DMS 273 (cell line): ENCODE results near the gene ARRDC2.
A peak's percentile ranks its signal among the peaks of the same experiment; 100 is the strongest.
"Not testable (repeated sequence)": the region's sequence is repeated elsewhere in the genome, so short reads cannot be mapped to it uniquely, and the experiment has no call there.

Source experiments
- DNase-seq: peaks from one replicate; lab custom pipeline; 2025; ENCODE audit not compliant: unreplicated experiment; lab: John Stamatoyannopoulos, UW

ARRDC2 gene

DNA sequence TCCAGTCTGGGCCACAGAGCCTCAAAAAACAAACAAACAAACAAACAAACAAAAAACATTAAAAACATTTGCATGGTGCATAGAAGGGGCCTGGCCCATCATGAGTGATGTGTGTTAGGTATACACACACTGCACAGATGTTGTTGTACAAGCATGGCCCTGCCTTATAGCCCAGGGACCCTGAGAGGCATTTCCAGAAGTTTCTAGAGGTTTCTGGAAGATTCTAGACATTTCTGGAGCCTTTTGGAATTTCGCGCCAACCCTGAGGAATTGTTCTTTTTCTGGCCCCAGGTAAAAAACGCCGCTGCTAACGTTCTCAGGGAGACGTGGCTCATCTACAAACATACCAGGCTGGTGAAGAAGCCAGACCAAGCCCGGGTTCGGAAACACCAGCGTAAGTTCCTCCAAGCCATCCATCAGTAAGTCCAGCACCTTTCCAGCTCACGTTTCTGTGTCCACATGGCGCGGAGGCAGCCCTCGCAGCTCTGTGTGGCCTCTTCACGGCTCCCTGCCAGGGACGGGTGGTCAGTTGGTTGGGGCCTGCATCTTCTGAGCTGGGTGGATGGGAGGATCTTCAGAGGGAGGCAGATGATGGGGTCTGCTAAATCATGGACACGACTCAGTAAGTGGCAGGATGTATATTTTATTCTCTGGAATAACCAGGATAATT lies 18.4 kb upstream of the ARRDC2 start:
- DNase-seq, result no peak

DNA sequence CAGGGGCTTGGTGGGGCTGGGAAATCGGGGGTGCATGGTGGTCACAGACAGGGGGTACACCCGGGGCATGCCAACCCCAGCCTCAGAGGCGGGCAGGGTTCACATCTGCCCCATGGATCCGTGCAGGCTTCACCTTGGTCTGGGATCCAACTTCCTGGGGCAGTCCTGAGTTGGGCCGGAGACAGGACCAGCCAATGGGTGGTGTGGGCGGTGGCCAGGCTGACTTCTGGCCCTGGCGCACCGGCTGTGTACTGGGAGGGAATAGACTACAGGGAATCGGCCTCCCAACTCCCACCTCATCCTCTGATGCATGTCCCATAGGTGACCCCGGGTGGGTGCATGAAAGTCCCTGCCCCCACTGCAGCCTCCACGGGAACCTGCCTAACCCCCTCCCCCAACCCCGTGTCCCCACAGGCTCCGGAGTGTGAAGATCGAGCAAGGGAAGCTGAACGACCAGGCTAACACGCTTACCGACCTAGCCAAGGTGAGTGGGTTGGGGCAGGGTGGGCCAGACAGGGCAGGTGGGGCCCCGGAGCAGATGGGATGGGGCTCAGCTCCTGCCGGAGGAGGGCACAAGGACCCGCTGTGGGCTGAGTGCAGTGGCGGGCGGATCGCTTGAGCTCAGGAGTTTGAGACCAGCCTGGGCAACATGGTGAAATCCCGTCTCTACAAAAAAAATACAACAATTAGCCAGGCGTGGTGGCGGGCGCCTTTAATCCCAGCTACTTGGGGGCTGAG lies 14.7 kb upstream of the ARRDC2 start:
- DNase-seq, result no peak

GRCh38 chr19:17996826-17997316 lies 11.1 kb upstream of the ARRDC2 start:
- DNase-seq, result peak; percentile 89

DNA sequence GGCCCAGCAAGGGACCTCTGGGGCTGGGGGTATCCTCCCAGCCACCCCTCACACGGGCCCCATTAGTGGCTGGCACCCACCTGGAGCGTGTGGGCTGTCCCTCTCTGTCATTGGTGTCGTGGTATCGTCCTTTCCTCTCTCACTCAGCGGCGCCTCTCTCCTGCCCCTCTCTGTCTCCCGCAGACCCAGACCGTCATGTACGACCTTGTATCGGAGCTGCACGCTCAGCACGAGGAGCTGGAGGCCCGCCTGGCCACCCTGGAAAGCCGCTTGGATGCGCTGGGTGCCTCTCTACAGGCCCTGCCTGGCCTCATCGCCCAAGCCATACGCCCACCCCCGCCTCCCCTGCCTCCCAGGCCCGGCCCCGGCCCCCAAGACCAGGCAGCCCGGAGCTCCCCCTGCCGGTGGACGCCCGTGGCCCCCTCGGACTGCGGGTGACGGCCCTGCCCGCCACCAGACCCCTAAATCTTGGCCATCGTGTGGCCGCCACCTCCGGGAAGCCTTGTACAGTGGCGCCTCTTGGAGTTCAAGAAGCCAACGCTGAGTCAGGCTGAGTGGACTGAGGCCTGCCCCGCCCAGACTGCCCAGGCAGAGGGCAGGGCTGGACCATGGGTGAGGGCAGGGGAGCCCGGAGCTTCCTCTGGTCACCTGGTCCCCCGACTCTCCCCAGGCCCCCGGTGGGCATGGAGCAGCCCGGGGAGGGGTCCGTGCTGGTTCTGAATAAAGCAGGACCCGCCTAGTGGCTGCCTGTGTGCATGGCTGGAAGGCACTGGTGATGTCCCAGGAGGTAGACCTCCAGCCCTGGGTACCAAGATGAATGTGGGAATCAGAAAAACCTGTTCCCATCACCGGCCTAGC lies 9.8 kb upstream of the ARRDC2 start:
- DNase-seq, result peak; percentile 46

- no peak for DNase-seq
These were observed 9.2 kb upstream of the ARRDC2 start for GRCh38 chr19:17998827-17999150.

GRCh38 chr19:17999684-18000479 lies 8.1 kb upstream of the ARRDC2 start:
- no peak for DNase-seq

- peak; percentile 74 for DNase-seq
These were observed 7.5 kb upstream of the ARRDC2 start for GRCh38 chr19:18000480-18000914.

DNA sequence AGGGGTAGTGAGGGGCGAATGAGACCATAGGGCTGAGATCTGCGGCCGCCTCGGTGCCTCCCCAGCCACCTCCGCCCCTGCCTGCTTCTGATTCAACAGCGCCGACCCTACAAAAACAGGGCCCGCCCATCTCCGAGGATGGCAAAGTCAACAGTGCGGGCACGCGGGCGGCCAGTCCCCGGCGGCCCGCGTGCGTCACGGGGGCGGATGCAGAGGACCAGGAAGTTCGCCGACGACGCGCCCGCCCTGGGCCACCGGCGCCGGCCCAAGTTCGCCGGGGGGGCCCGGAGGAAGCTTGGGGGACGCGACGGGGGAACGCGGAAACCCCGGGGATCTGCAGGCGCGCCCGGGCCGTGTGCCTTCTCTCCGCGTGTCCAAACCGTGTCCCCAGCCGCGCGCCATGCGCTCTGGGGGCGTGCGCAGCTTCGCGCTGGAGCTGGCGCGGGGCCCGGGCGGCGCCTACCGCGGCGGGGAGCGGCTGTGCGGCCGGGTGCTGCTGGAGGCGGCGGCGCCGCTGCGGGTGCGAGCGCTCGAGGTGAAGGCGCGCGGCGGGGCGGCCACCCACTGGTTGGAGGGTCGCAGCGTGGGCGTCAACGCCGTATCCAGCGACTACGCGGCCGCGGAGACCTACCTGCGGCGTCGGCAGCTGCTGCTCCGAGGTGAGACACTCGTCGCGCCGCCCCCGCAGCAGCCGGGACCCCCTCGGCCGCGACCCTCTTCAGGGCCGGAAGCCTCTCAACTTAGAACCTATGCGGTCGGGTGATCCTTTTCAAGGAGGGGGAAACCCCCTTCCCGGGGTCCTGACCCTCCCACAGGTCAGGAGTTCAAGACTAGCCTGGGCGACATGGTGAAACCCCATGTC lies 6.8 kb upstream of the ARRDC2 start:
- DNase-seq, result peak; percentile 94

- DNase-seq, result peak; percentile 69
These were observed 6.1 kb upstream of the ARRDC2 start for GRCh38 chr19:18001777-18002345.

- no peak for DNase-seq
These were observed 5.6 kb upstream of the ARRDC2 start for GRCh38 chr19:18002347-18002850.

DNA sequence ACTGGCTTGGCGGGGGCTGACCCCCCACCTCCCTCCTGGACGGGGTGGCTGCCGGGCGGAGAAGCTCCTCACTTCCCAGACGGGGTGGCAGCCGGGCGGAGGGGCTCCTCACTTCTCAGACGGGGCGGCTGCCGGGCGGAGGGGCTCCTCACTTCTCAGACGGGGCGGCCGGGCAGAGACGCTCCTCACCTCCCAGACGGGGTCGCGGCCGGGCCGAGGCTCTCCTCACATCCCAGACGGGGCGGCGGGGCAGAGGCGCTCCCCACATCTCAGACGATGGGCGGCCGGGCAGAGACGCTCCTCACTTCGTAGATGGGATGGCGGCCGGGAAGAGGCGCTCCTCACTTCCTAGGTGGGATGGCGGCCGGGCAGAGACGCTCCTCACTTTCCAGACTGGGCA lies 2.2 kb upstream of the ARRDC2 start:
- not testable (repeated sequence) for DNase-seq

DNA sequence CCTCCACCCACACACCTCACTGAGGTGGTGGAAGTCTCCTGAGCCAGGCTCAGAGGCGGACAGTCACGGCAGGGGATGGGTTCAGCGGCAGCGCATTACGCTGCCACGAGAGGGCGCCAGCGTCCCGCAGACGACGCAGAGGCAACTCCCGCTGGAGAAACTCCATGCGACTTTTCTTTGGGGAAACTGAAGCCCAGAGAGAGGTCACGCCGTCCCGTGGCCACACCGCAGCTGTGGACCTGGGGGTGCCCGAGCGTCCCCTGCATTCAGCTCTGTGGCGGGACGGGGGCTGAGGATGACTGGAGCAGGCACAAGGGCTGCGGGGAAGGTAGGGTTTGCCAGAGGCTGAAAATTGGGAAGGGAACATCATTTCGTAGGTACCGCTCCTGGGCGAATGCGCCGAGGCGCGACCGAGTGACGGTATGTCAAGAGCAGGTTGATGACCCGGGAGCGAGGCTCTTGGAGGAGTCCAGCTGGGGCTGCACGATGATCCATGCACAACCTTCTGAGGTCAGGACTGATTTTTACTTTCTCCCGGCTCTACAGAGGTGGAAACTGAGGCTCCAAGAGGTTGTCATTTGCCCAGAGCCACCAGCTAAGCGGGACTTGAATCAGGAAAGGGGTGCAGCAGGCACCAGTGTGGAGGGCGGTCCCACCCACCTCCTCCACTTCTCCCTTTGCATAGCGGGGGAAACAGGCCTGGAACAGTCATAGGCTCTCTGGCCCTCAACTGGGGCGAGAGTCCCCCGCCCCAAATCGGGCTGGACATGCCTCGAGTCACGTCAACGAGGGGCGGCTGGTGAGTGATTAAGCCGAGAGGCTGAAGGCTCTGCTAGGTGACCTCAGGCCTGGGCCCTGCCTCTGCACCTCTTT lies 690 bp upstream of the ARRDC2 start:
- DNase-seq, result peak; percentile 94

- DNase-seq, result no peak
These were observed 844 bp downstream of the ARRDC2 start for GRCh38 chr19:18008814-18009213.

GRCh38 chr19:18009412-18010066 lies 1.6 kb downstream of the ARRDC2 start:
- no peak for DNase-seq

- DNase-seq, result no peak
These were observed 2.2 kb downstream of the ARRDC2 start for GRCh38 chr19:18010149-18010548.

- DNase-seq, result no peak
These were observed 5.5 kb downstream of the ARRDC2 start for GRCh38 chr19:18013210-18014111.

GRCh38 chr19:18014197-18014596 lies 6.2 kb downstream of the ARRDC2 start:
- DNase-seq, result no peak
